HepG2 (cell line): Measurements from ENCODE around the gene ARG1. TPM values are rescaled to one million over a fixed set of nuclear protein-coding genes. Genes with fewer than 3 reads are reported as not detected.

Source experiments
- CBX1 ChIP-seq: IDR thresholded peaks from one replicate; pipeline ENCODE4 v1.6.1; 2016; ENCODE audit warnings: antibody characterized with exemption, low read depth
- CTCF ChIP-seq: sonication (generic); formaldehyde crosslinking; IDR thresholded peaks from 2 replicates; pipeline ENCODE4 v1.5.0; 2020; ENCODE audit warnings: mild to moderate bottlenecking, missing genetic modification reagents, moderate library complexity
- IRX3 ChIP-seq: sonication (generic); formaldehyde crosslinking; IDR thresholded peaks from 2 replicates; pipeline ENCODE4 v1.8.1; 2023; ENCODE audit warnings: mild to moderate bottlenecking, low read depth, missing genetic modification reagents, borderline replicate concordance
- NR2F1 ChIP-seq, 2 experiments: fragments of 450-650 bp in 1 of 2; formaldehyde crosslinking in 1 of 2; IDR thresholded peaks; 2 replicates each; pipeline versions ENCODE4 v1.5.0 to v1.6.1; 2016 to 2020; ENCODE audit warnings: mild to moderate bottlenecking in 1 of 2, missing compliant biosample characterization in 1 of 2, missing genetic modification reagents in 1 of 2, moderate library complexity in 1 of 2
- RAD21 ChIP-seq: fragments of 450-650 bp; formaldehyde crosslinking; IDR thresholded peaks from 2 replicates; pipeline ENCODE4 v1.5.0; 2020; ENCODE audit warnings: mild to moderate bottlenecking
- SMC3 ChIP-seq: IDR thresholded peaks from 2 replicates; pipeline ENCODE4 v1.6.1; 2011; ENCODE audit warnings: low read length, improper control_type of control experiment
- STAG1 ChIP-seq: sonication (generic); formaldehyde crosslinking; IDR thresholded peaks from 2 replicates; pipeline ENCODE4 v1.4.0; 2020; ENCODE audit warnings: missing genetic modification reagents
- ZHX1 ChIP-seq: sonication (generic); formaldehyde crosslinking; IDR thresholded peaks from 2 replicates; pipeline ENCODE4 v1.8.1; 2022; ENCODE audit warnings: low read depth, mild to moderate bottlenecking, missing genetic modification reagents
- ZNF12 ChIP-seq: sonication (generic); formaldehyde crosslinking; IDR thresholded peaks from 2 replicates; pipeline ENCODE4 v1.5.0; 2020; ENCODE audit warnings: missing genetic modification reagents
- ZNF136 ChIP-seq: sonication (generic); formaldehyde crosslinking; IDR thresholded peaks from 2 replicates; pipeline ENCODE4 v1.8.1; 2022; ENCODE audit warnings: low read depth, mild to moderate bottlenecking, moderate library complexity, missing genetic modification reagents
- ZNF225 ChIP-seq: sonication (generic); formaldehyde crosslinking; IDR thresholded peaks from 2 replicates; pipeline ENCODE4 v1.4.0; 2020; ENCODE audit warnings: mild to moderate bottlenecking, missing genetic modification reagents
- ZNF263 ChIP-seq: sonication (generic); formaldehyde crosslinking; IDR thresholded peaks from 2 replicates; pipeline ENCODE4 v1.4.0; 2020; ENCODE audit warnings: missing genetic modification reagents
- ZNF296 ChIP-seq: sonication (generic); formaldehyde crosslinking; conservative IDR thresholded peaks from 2 replicates; pipeline ENCODE4 v1.5.0; 2020; ENCODE audit warnings: mild to moderate bottlenecking, missing genetic modification reagents
- polyA plus RNA-seq, 8 experiments: library from polyadenylated mRNA; depleted of rRNA in 3 of 8; stranded (reverse) in 7 of 8; unstranded in 1 of 8; fragments of >200 nt; fragmentation: Illumina TruSeq in 4 of 8; extraction: Trizol in 4 of 8; gene quantifications; 2 replicates each; pipeline versions ENCODE4 v1.2.1 to v1.2.3, GENCODE V29; 2011 to 2016; ENCODE audit warnings: low read depth in 4 of 8, missing spikeins in 1 of 8, mixed read lengths in 1 of 8; ENCODE audit not compliant: insufficient read depth in 1 of 8
- total RNA-seq, 5 experiments: library from RNA; depleted of rRNA; stranded (reverse); fragments of >200 nt; fragmentation: Illumina TruSeq; extraction: Trizol; gene quantifications; 2 replicates each; pipeline ENCODE4 v1.2.3, GENCODE V29; 2016; ENCODE audit warnings: low read depth in 1 of 5

ARG1 gene
- total and polyA plus RNA-seq, 2 of the 13 experiments (the other 11 are each of a cell fraction or from before 2014, with no cell fraction given): 2.2 to 11.2 TPM

- peak; percentile 57; the same call in 1 of the 2 replicates for TF ChIP-seq SMC3
- TF ChIP-seq CBX1: no peak
- no peak for TF ChIP-seq ZHX1 (CRISPR knock-in tag)
- TF ChIP-seq STAG1 (CRISPR knock-in tag): peak; percentile 64
- TF ChIP-seq ZNF12: no peak
- no peak for TF ChIP-seq ZNF296 (CRISPR knock-in tag)
- no peak for TF ChIP-seq ZNF136 (CRISPR knock-in tag)
- TF ChIP-seq NR2F1 (CRISPR knock-in tag; IDR thresholded peaks at IDR 0.05): no peak
- no peak for TF ChIP-seq ZNF263 (CRISPR knock-in tag)
- no peak for TF ChIP-seq IRX3 (CRISPR knock-in tag)
- no peak for TF ChIP-seq ZNF225 (CRISPR knock-in tag)
- 0 out of 2 replicates have a peak, but pooled peaks have one; percentile 10 for TF ChIP-seq RAD21 (CRISPR knock-in tag)
- TF ChIP-seq CTCF (CRISPR knock-in tag): peak; percentile 69
- TF ChIP-seq, all 625 proteins: peak for 5
These were observed 24.4 kb downstream of the ARG1 start (continued) for GRCh38 chr6:131597446-131597845.
